Measurements from ENCODE around the gene ATP5F1D.

The ATP5F1D gene

DNA sequence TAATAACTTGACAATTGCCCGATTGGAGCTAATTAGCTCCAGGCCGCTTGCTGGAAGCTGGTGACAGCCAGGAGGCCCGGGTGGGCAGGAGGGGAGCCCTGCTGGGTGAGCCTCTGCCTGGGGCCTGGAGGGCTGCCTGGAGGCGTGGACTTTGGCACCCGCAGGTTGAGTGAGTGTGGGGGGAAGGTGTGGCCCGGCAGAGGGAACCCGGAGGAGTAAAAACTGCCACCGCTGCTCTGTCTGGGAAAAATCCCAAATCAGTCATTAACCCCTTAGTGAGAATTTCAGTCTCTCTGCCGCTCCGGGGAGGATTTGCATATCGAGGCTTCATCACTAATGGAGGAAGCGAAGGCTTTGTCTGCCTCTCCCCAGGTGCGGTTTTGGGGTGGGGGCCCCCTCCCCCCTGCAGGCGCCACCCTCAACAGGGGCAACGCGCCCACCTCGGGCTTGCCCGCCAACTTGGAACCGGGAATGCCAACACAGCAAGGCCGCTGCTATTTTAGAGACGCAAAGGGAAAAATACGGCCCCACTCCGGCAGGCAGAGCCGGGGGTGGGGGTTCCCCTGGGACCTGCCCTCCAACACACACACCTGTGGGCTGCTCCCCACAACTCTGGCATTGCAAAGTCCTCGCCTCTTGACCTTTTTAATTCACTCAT lies 50.3 kb downstream of the ATP5F1D start:
- Histone ChIP-seq H3K27me3 (ENCODE audit: insufficient read depth, poor library complexity, severe bottlenecking) (peaks cover 97% of the 10 kb centered on the region), H3K27ac (replicated peaks) (no peak overlapping the region), H3K4me3 (replicated peaks; ENCODE audit: insufficient read depth, low read length) (no peak overlapping the region)
- no peak for DNase-seq (ENCODE audit: low read depth in 1 of 2, low spot score in 1 of 2)
- TF ChIP-seq, protein P1, sequence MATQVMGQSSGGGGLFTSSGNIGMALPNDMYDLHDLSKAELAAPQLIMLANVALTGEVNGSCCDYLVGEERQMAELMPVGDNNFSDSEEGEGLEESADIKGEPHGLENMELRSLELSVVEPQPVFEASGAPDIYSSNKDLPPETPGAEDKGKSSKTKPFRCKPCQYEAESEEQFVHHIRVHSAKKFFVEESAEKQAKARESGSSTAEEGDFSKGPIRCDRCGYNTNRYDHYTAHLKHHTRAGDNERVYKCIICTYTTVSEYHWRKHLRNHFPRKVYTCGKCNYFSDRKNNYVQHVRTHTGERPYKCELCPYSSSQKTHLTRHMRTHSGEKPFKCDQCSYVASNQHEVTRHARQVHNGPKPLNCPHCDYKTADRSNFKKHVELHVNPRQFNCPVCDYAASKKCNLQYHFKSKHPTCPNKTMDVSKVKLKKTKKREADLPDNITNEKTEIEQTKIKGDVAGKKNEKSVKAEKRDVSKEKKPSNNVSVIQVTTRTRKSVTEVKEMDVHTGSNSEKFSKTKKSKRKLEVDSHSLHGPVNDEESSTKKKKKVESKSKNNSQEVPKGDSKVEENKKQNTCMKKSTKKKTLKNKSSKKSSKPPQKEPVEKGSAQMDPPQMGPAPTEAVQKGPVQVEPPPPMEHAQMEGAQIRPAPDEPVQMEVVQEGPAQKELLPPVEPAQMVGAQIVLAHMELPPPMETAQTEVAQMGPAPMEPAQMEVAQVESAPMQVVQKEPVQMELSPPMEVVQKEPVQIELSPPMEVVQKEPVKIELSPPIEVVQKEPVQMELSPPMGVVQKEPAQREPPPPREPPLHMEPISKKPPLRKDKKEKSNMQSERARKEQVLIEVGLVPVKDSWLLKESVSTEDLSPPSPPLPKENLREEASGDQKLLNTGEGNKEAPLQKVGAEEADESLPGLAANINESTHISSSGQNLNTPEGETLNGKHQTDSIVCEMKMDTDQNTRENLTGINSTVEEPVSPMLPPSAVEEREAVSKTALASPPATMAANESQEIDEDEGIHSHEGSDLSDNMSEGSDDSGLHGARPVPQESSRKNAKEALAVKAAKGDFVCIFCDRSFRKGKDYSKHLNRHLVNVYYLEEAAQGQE (IDR thresholded peaks at IDR 0.05; ENCODE audit: insufficient replicate concordance, low read depth): no peak
- no peak for TF ChIP-seq SPI1 (IDR thresholded peaks at IDR 0.05; ENCODE audit: borderline replicate concordance, low read depth)
- no peak for TF ChIP-seq POLR2AphosphoS5 (IDR thresholded peaks at IDR 0.05; ENCODE audit: low read depth)
- TF ChIP-seq GABPA (IDR thresholded peaks at IDR 0.05; ENCODE audit: low read depth): no peak
- TF ChIP-seq CTCF (IDR thresholded peaks at IDR 0.05; ENCODE audit: insufficient read depth, low read length): no peak

DNA sequence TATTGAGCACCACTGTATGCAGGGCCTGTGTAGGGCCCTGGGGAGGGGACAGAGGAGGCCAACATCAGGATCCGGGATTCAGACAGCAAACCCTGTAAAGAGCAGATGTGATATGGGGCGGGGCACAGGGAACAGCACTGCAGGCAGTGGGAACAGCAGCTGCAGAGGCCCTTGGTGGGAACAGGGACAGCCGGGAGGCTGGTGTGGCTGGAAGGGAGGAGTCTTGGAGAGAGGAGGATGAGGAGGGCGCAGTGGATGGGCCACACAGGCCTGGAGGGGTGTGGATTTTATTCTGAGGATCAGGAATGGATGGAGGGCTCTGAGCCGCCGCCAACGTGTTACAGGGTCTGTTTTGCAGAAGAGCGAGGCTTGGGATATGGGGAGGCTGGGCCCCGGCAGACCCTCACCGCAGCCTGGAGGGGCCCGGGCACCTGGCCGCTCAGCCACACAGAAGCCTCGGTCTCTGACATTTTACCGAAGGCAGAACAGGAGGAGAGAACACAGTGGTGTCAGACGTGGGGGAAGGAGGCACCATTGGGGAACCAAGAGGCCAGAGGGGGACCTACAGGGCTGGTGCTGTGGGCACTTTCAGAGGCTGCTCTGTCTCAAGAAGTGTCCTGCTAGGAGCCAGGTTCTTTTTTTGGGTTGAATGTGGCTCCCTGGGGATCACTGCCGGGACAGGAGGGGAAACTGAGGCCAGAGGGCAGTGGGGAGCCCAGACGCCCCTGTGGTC lies 51.0 kb downstream of the ATP5F1D start:
- H3K27me3 ChIP-seq (ENCODE audit: insufficient read depth, poor library complexity, severe bottlenecking): peaks cover 92% of the 10 kb centered on the region
- H3K4me3 ChIP-seq (replicated peaks; ENCODE audit: insufficient read depth, low read length): no peak overlapping the region
- no peak for DNase-seq (ENCODE audit: low read depth in 1 of 2, low spot score in 1 of 2)
- H3K27ac ChIP-seq (replicated peaks): no peak overlapping the region
- TF ChIP-seq POLR2AphosphoS5 (IDR thresholded peaks at IDR 0.05; ENCODE audit: low read depth) (no peak), GABPA (IDR thresholded peaks at IDR 0.05; ENCODE audit: low read depth) (no peak), CTCF (IDR thresholded peaks at IDR 0.05; ENCODE audit: insufficient read depth, low read length) (no peak), SPI1 (IDR thresholded peaks at IDR 0.05; ENCODE audit: borderline replicate concordance, low read depth) (no peak)
- TF ChIP-seq, protein P1 (IDR thresholded peaks at IDR 0.05; ENCODE audit: insufficient replicate concordance, low read depth): no peak

DNA sequence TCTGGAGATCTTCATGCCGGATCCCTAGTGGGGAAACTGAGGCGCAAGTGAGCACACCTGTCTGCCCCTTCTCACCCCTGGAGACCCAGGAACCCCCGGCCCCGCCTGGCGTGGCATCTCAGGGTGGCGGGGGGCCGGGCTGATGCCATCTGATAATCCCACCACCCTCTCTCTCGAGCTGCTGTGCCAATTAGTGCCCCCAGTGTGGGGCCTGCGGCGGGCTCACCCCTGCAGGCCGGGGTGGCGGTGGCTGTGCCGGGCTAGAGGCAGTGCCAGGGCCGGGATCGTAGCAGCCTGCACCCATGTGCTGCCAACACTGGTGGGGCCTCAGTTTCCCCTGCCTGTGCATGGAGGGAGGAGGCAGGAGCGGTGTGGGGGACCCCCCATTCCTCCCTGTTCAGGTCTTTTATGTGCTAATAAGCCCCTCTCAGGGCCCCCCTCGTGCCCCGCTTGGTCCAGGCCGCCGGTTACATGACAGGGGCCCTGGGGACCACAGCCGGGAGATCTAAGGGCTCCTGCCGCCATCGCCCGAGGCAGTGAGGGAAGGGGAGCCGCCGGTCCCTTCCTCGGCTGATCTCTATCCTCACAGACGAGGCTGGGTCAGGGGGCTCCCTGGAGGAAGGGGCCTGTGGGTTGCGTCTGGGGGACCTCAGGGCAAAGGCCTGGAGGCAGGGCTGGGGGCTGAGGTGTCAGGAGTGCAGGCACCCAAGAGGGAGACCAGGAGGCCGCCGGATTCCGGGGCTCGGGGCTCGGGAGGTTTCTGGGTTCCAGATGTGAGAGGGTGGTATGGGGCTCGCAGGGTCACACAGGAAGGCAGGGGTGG lies 52.4 kb downstream of the ATP5F1D start:
- H3K27ac ChIP-seq (replicated peaks): no peak overlapping the region
- H3K27me3 ChIP-seq (ENCODE audit: insufficient read depth, poor library complexity, severe bottlenecking): peaks cover 78% of the 10 kb centered on the region
- H3K4me3 ChIP-seq (replicated peaks; ENCODE audit: insufficient read depth, low read length): no peak overlapping the region
- TF ChIP-seq SPI1 (IDR thresholded peaks at IDR 0.05; ENCODE audit: borderline replicate concordance, low read depth) (no peak), GABPA (IDR thresholded peaks at IDR 0.05; ENCODE audit: low read depth) (no peak), POLR2AphosphoS5 (IDR thresholded peaks at IDR 0.05; ENCODE audit: low read depth) (no peak), CTCF (IDR thresholded peaks at IDR 0.05; ENCODE audit: insufficient read depth, low read length) (no peak)
- TF ChIP-seq, protein P1 (IDR thresholded peaks at IDR 0.05; ENCODE audit: insufficient replicate concordance, low read depth): no peak
- no peak for DNase-seq (ENCODE audit: low read depth in 1 of 2, low spot score in 1 of 2)

Data from HL-60 (cell line).